HG03103 (cell line): Measurements from ENCODE around the gene FAM25C.
"Not testable (repeated sequence)": the region's sequence is repeated elsewhere in the genome, so short reads cannot be mapped to it uniquely, and the experiment has no call there.

Source experiments
- ATAC-seq: cut with Tn5 transposase; IDR thresholded peaks from one replicate; pipeline ENCODE4 v1.9.1; 2021; ENCODE audit warnings: low read depth; ENCODE audit not compliant: unreplicated experiment

The FAM25C gene

GRCh38 chr10:47960699-47961098 is 38.9 kb downstream of the FAM25C start:
- ATAC-seq = not testable (repeated sequence)

- ATAC-seq = not testable (repeated sequence)
Observed at GRCh38 chr10:47959677-47960076, 39.9 kb downstream of the FAM25C start.

- ATAC-seq = not testable (repeated sequence)
Observed at GRCh38 chr10:47957158-47957557, 42.4 kb downstream of the FAM25C start.

GRCh38 chr10:47947424-47947823 is 52.2 kb downstream of the FAM25C start:
- not testable (repeated sequence) for ATAC-seq
